Thyroid gland (tissue), 4 donors: ENCODE results near the gene SLC25A19. TPM values are rescaled to one million over a fixed set of nuclear protein-coding genes. Genes with fewer than 3 reads are reported as not detected.
"Not testable (repeated sequence)": the region's sequence is repeated elsewhere in the genome, so short reads cannot be mapped to it uniquely, and the experiment has no call there.

Source experiments
- DNase-seq, 2 donors: peaks; one replicate each; pipeline ENCODE4 v3.0.0-alpha.2; 2019
- H3K27ac ChIP-seq, 3 donors: fragments of 200-600 bp; sonication (generic); 1 replicate in 2 of 3; 2 replicates in 1 of 3; pipeline ENCODE4 v1.5.1; 2016 to 2019; ENCODE audit warnings: mild to moderate bottlenecking in 1 of 3, moderate library complexity in 1 of 3
- H3K27me3 ChIP-seq: fragments of 200-600 bp; sonication (generic); one replicate; pipeline ENCODE4 v1.5.1; 2019
- H3K36me3 ChIP-seq, 2 donors: fragments of 200-600 bp; sonication (generic); one replicate each; pipeline ENCODE4 v1.5.1; 2016 to 2019
- H3K4me1 ChIP-seq, 2 donors: fragments of 200-600 bp; sonication (generic); one replicate each; pipeline ENCODE4 v1.5.1; 2017 to 2019
- H3K4me3 ChIP-seq, 3 donors: fragments of 200-600 bp; sonication (generic); replicated peaks in 1 of 3; 1 replicate in 2 of 3; 2 replicates in 1 of 3; pipeline ENCODE4 v1.5.1; 2016; ENCODE audit warnings: mild to moderate bottlenecking in 1 of 3
- H3K9me3 ChIP-seq: fragments of 200-600 bp; sonication (generic); one replicate; pipeline ENCODE4 v1.5.1; 2017
- POLR2A ChIP-seq, 2 donors: fragments of 450-650 bp; IDR thresholded peaks; one replicate each; pipeline ENCODE4 v1.6.1; 2017; ENCODE audit warnings: antibody characterized with exemption in 2 of 2, mild to moderate bottlenecking in 2 of 2, moderate library complexity in 1 of 2
- WGBS, 2 donors: methylation state at CpG; one replicate each; pipeline ENCODE4 v1.1.5; 2017; 5-methylcytosine and 5-hydroxymethylcytosine counted together
- intact Hi-C: fragments of 100-400 bp; cut with DNase I; formaldehyde crosslinking; loops from one replicate; pipeline ENCODE4 v1.15.1; 2023
- total RNA-seq, 4 donors: library from RNA; depleted of rRNA; stranded (reverse); fragments of >200 nt; gene quantifications; one replicate each; pipeline ENCODE4 v1.2.3, GENCODE V29; 2016
- TF ChIP-seq, protein P1 (sequence below), 6 experiments: fragments of 200-600 bp in 3 of 6; fragments of 450-650 bp in 3 of 6; sonication (generic) in 3 of 6; IDR thresholded peaks; one replicate each; pipeline ENCODE4 v1.5.1; 2016 to 2019; ENCODE audit warnings: antibody characterized with exemption in 6 of 6, mild to moderate bottlenecking in 2 of 6, inconsistent platforms in 1 of 6, moderate library complexity in 1 of 6

SLC25A19 gene
- total RNA-seq, 4 donors from 2014 or later: 2.1 to 14.3 (median 12.7) TPM

DNA sequence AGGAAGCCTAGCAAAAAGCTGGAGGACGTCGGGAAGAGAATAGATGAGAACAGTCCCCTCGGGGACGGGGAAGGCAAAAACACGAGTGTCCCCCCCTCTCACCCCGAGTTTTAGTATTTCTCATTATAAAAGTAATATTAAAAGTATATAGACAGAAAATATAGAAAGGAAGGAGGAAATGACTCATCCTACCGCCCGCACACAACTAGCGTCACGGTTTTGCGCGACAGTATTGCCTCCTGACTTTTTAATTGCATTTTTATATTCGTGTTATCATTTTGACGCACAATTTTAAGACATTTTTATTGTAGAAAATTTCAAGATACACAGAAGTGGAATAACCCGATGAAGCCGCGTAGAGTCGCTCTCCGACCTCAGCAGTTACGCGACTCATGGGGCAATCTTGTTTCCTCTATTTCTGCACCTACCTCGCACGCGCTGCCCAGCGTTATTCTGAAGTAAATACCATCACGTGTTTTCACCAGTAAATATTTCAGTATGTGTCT, 652 bp upstream of the SLC25A19 start:
- Histone ChIP-seq H3K9me3 (no peaks in the 10 kb centered on the region), H3K4me1 (peaks cover 0 to 6% of the 10 kb centered on the region in 2 donors), H3K27ac (peak overlapping the region; percentile 64 to 84 (median 83)), H3K4me3 (peak overlapping the region in 2 of 3 donors; percentile 72 to 75), H3K27me3 (no peaks in the 10 kb centered on the region), H3K36me3 (no peaks in the 10 kb centered on the region)
- TF ChIP-seq POLR2A (IDR thresholded peaks at IDR 0.05): no peak
- TF ChIP-seq, protein P1, sequence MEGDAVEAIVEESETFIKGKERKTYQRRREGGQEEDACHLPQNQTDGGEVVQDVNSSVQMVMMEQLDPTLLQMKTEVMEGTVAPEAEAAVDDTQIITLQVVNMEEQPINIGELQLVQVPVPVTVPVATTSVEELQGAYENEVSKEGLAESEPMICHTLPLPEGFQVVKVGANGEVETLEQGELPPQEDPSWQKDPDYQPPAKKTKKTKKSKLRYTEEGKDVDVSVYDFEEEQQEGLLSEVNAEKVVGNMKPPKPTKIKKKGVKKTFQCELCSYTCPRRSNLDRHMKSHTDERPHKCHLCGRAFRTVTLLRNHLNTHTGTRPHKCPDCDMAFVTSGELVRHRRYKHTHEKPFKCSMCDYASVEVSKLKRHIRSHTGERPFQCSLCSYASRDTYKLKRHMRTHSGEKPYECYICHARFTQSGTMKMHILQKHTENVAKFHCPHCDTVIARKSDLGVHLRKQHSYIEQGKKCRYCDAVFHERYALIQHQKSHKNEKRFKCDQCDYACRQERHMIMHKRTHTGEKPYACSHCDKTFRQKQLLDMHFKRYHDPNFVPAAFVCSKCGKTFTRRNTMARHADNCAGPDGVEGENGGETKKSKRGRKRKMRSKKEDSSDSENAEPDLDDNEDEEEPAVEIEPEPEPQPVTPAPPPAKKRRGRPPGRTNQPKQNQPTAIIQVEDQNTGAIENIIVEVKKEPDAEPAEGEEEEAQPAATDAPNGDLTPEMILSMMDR (IDR thresholded peaks at IDR 0.05): peak in 1 of 6 experiments; percentile 21
- 2 to 14% methylated on average over 26 of the region's 26 CpGs for WGBS, 2 donors
- peak; percentile 40 to 41 for DNase-seq
- intact Hi-C loops: no loop called here

DNA sequence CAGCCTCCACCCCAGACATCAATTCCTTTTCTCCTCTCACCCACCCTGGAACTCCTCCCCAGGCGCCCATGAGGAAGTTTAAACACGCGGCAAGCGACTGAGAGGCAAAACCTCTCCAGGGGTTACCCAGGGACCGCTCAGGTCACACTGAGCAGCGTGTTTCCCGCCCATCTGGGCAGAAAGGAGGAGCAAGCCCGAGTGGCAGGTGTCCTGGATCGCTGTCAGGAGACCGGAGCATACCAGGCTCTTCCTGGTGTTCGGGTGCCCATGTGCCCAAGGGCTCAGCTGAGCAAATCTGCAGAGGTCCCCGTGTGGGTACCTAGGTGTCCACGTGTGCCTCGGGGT, 491 bp downstream of the SLC25A19 start:
- H3K4me1 ChIP-seq: peaks cover 0 to 6% of the 10 kb centered on the region in 2 donors
- peak; percentile 69 for DNase-seq
- TF ChIP-seq, protein P1 (IDR thresholded peaks at IDR 0.05): no peak
- no peak for TF ChIP-seq POLR2A (IDR thresholded peaks at IDR 0.05)
- peak overlapping the region in 2 of 3 donors; percentile 64 to 84 for H3K27ac ChIP-seq
- H3K9me3 ChIP-seq: no peaks in the 10 kb centered on the region
- WGBS, 2 donors: 1 to 2% methylated on average over 9 to 10 of the region's 14 CpGs
- intact Hi-C loops: no loop called here
- no peaks in the 10 kb centered on the region for H3K36me3 ChIP-seq
- H3K4me3 ChIP-seq: peak overlapping the region; percentile 16 to 75 (median 39)
- no peaks in the 10 kb centered on the region for H3K27me3 ChIP-seq

GRCh38 chr17:75288359-75288758, 874 bp downstream of the SLC25A19 start:
- Histone ChIP-seq H3K9me3 (no peaks in the 10 kb centered on the region), H3K4me1 (peaks cover 0 to 6% of the 10 kb centered on the region in 2 donors), H3K27me3 (no peaks in the 10 kb centered on the region), H3K36me3 (no peaks in the 10 kb centered on the region), H3K27ac (peak overlapping the region in 1 of 3 donors; percentile 84), H3K4me3 (peak overlapping the region in 1 of 3 donors; percentile 75)
- 10 to 20% methylated on average over 2 of the region's 2 CpGs for WGBS, 2 donors
- intact Hi-C loops: no loop called here
- TF ChIP-seq POLR2A (IDR thresholded peaks at IDR 0.05): no peak
- TF ChIP-seq, protein P1 (IDR thresholded peaks at IDR 0.05): no peak
- DNase-seq: no peak

GRCh38 chr17:75287221-75287620, 2.0 kb downstream of the SLC25A19 start:
- Histone ChIP-seq H3K27ac (no peak overlapping the region), H3K36me3 (no peaks in the 10 kb centered on the region), H3K9me3 (no peaks in the 10 kb centered on the region), H3K27me3 (no peaks in the 10 kb centered on the region), H3K4me3 (no peak overlapping the region), H3K4me1 (peaks cover 0 to 6% of the 10 kb centered on the region in 2 donors)
- intact Hi-C loops: no loop called here
- TF ChIP-seq POLR2A (IDR thresholded peaks at IDR 0.05): no peak
- TF ChIP-seq, protein P1 (IDR thresholded peaks at IDR 0.05): no peak
- no peak for DNase-seq
- 86 to 87% methylated on average over 9 of the region's 9 CpGs for WGBS, 2 donors

GRCh38 chr17:75285123-75285522, 4.1 kb downstream of the SLC25A19 start:
- TF ChIP-seq, protein P1 (IDR thresholded peaks at IDR 0.05): no peak
- no peak for TF ChIP-seq POLR2A (IDR thresholded peaks at IDR 0.05)
- Histone ChIP-seq H3K9me3 (no peaks in the 10 kb centered on the region), H3K4me1 (peaks cover 0 to 6% of the 10 kb centered on the region in 2 donors), H3K36me3 (no peaks in the 10 kb centered on the region), H3K27me3 (no peaks in the 10 kb centered on the region), H3K27ac (no peak overlapping the region), H3K4me3 (no peak overlapping the region)
- intact Hi-C loops: no loop called here
- DNase-seq: no peak
- 80 to 97% methylated on average over 6 of the region's 6 CpGs for WGBS, 2 donors

GRCh38 chr17:75280189-75280588, 9.0 kb downstream of the SLC25A19 start:
- not testable (repeated sequence) for DNase-seq, H3K36me3 ChIP-seq

More at GRCh38 chr17:75280189-75280588, 9.0 kb downstream of the SLC25A19 start:
- 97 to 98% methylated on average over 4 of the region's 4 CpGs for WGBS, 2 donors
- peaks cover 15 to 16% of the 10 kb centered on the region in 2 donors for H3K4me1 ChIP-seq
- H3K9me3 ChIP-seq, H3K4me3 ChIP-seq, H3K27me3 ChIP-seq, intact Hi-C loops, H3K27ac ChIP-seq: not testable (repeated sequence)
